ENCODE results near the gene BMPR1A.
A peak's percentile ranks its signal among the peaks of the same experiment; 100 is the strongest.

Gene BMPR1A

GRCh38 chr10:86756511-86757112 is at the start of gene BMPR1A:
BMPR1A (plus strand) TSS chr10:86756619; CDS start chr10:86876019, 119,400 bp downstream.
- peak in 1 of 2 donors; percentile 1 for DNase-seq (ENCODE audit: low read depth in 1 of 2, low spot score in 1 of 2)

GRCh38 chr10:86706977-86707376 is 49.4 kb upstream of the BMPR1A start:
- no peak for DNase-seq (ENCODE audit: low read depth in 1 of 2, low spot score in 1 of 2)

GRCh38 chr10:86707505-86707904 is 48.9 kb upstream of the BMPR1A start:
- no peak for DNase-seq (ENCODE audit: low read depth in 1 of 2, low spot score in 1 of 2)

- no peak for DNase-seq (ENCODE audit: low read depth in 1 of 2, low spot score in 1 of 2)
Measured at GRCh38 chr10:86708068-86708782, 48.2 kb upstream of the BMPR1A start.

- no peak for DNase-seq (ENCODE audit: low read depth in 1 of 2, low spot score in 1 of 2)
Measured at GRCh38 chr10:86708783-86709380, 47.5 kb upstream of the BMPR1A start.

GRCh38 chr10:86709396-86710185 is 46.8 kb upstream of the BMPR1A start:
- no peak for DNase-seq (ENCODE audit: low read depth in 1 of 2, low spot score in 1 of 2)

- DNase-seq (ENCODE audit: low read depth in 1 of 2, low spot score in 1 of 2): peak; percentile 75 to 81
Measured at GRCh38 chr10:86710987-86711512, 45.4 kb upstream of the BMPR1A start.

- peak; percentile 24 to 31 for DNase-seq (ENCODE audit: low read depth in 1 of 2, low spot score in 1 of 2)
Measured at GRCh38 chr10:86711513-86712316, 44.7 kb upstream of the BMPR1A start.

- DNase-seq (ENCODE audit: low read depth in 1 of 2, low spot score in 1 of 2): no peak
Measured at GRCh38 chr10:86712317-86712707, 44.1 kb upstream of the BMPR1A start.

- no peak for DNase-seq (ENCODE audit: low read depth in 1 of 2, low spot score in 1 of 2)
Measured at GRCh38 chr10:86715156-86715795, 41.1 kb upstream of the BMPR1A start.

GRCh38 chr10:86715836-86716235 is 40.6 kb upstream of the BMPR1A start:
- no peak for DNase-seq (ENCODE audit: low read depth in 1 of 2, low spot score in 1 of 2)

GRCh38 chr10:86716466-86716865 is 40.0 kb upstream of the BMPR1A start:
- DNase-seq (ENCODE audit: low read depth in 1 of 2, low spot score in 1 of 2): no peak

- DNase-seq (ENCODE audit: low read depth in 1 of 2, low spot score in 1 of 2): no peak
Measured at GRCh38 chr10:86718556-86718955, 37.9 kb upstream of the BMPR1A start.

GRCh38 chr10:86721232-86721631 is 35.2 kb upstream of the BMPR1A start:
- no peak for DNase-seq (ENCODE audit: low read depth in 1 of 2, low spot score in 1 of 2)

GRCh38 chr10:86723009-86723408 is 33.4 kb upstream of the BMPR1A start:
- DNase-seq (ENCODE audit: low read depth in 1 of 2, low spot score in 1 of 2): no peak

- DNase-seq (ENCODE audit: low read depth in 1 of 2, low spot score in 1 of 2): no peak
Measured at GRCh38 chr10:86724445-86724844, 32.0 kb upstream of the BMPR1A start.

GRCh38 chr10:86725980-86726676 is 30.3 kb upstream of the BMPR1A start:
- no peak for DNase-seq (ENCODE audit: low read depth in 1 of 2, low spot score in 1 of 2)

GRCh38 chr10:86726677-86726999 is 29.8 kb upstream of the BMPR1A start:
- DNase-seq (ENCODE audit: low read depth in 1 of 2, low spot score in 1 of 2): no peak

- DNase-seq (ENCODE audit: low read depth in 1 of 2, low spot score in 1 of 2): no peak
Measured at GRCh38 chr10:86727470-86727869, 28.9 kb upstream of the BMPR1A start.

- DNase-seq (ENCODE audit: low read depth in 1 of 2, low spot score in 1 of 2): no peak
Measured at GRCh38 chr10:86728056-86728455, 28.4 kb upstream of the BMPR1A start.
